NT2/D1 (cell line): ENCODE data around the gene HRH3.

Experiments used
- SUZ12 ChIP-seq: IDR thresholded peaks from 2 replicates; pipeline ENCODE4 v1.6.1; 2011; ENCODE audit not compliant: insufficient read length, insufficient read depth; ENCODE audit errors: extremely low read depth
- YY1 ChIP-seq: IDR thresholded peaks from 2 replicates; pipeline ENCODE4 v1.6.1; 2011; ENCODE audit not compliant: insufficient read length, insufficient read depth
- ZNF274 ChIP-seq: IDR thresholded peaks from 2 replicates; pipeline ENCODE4 v1.6.1; 2011; ENCODE audit warnings: mild to moderate bottlenecking, low read depth, low read length

- TF ChIP-seq SUZ12 (no peak), ZNF274 (no peak), YY1 (no peak)
Observed at GRCh38 chr20:62191781-62192559, 28.1 kb downstream of the HRH3 start.
